ENCODE measurements around the gene POC5.

POC5 gene

DNA sequence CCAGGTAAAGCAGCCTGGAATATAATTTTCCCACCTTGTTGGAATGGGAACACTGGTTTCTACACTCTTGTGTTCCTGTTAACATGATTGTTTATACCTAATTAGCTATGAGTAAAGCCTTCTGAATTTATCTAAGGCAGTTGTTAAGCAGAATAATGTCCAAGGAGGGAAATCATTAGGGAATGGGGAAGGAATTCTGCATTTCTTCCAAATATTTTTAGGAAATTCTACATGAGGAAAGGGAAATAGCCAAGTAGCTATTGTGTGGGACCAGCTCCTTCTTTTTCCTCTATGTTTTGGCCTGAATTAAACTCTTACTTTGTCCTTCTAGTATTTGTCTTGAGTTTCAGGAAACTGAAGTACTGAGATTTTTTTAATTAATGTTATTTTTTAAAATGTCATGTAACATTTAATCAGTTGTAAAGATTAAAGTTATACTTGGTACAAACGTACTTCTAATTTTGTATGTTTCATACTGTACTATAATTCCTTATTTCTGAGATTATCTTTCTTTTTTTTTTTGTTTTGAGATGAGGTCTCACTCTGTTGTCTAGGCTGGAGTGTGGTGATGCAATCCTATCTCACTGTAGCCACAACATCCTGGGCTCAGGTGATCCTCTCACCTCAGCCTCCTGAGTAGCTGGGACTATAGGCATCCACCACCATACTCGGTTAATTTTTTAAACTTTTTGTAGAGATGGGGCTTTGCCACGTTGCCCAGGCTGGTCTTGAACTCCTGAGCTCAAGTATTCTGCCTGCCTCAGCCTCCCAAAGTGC is 77.5 kb downstream of the POC5 start:
- no peak for ATAC-seq
- no peak for TF ChIP-seq ZC3H10 (CRISPR knock-in tag; IDR thresholded peaks at IDR 0.05)
- no peak for TF ChIP-seq ARNTL (CRISPR knock-in tag; IDR thresholded peaks at IDR 0.05; ENCODE audit: borderline replicate concordance, low read depth)

DNA sequence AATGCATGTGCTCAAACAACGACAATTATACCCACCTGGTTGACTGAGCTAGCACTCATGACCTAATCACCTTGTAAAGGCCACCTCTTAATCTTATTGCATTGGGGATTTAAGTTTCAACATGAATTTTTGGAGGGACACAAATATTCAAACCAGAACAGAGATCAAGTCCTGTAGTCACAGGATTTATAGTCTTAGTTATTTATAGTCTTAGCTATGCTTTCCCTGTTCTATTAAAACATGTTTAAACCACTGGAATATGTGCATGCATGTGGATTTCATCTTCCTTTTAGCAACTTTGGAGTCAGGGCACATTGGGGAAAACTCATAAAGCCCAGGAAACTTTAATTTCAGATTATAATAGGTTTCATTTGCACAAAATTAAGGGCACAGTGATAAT is 79.3 kb downstream of the POC5 start:
- ATAC-seq = no peak
- TF ChIP-seq ZFP3 (CRISPR knock-in tag; IDR thresholded peaks at IDR 0.05) (no peak), ZNF8 (CRISPR knock-in tag; IDR thresholded peaks at IDR 0.05) (no peak), ZNF70 (CRISPR knock-in tag; IDR thresholded peaks at IDR 0.05) (no peak), BACH2 (CRISPR knock-in tag; IDR thresholded peaks at IDR 0.05; ENCODE audit: borderline replicate concordance) (no peak), SNAI2 (CRISPR knock-in tag; IDR thresholded peaks at IDR 0.05) (no peak), ZNF565 (CRISPR knock-in tag; conservative IDR thresholded peaks at IDR 0.05; ENCODE audit: low read depth) (no peak), PPARA (CRISPR knock-in tag; IDR thresholded peaks at IDR 0.05; ENCODE audit: borderline replicate concordance) (no peak), GLIS3 (CRISPR knock-in tag; IDR thresholded peaks at IDR 0.05) (no peak), TOX (CRISPR knock-in tag; IDR thresholded peaks at IDR 0.05; ENCODE audit: borderline replicate concordance) (no peak), ZC3H10 (CRISPR knock-in tag; IDR thresholded peaks at IDR 0.05) (no peak), CSDC2 (CRISPR knock-in tag; IDR thresholded peaks at IDR 0.05) (no peak), ARNTL (CRISPR knock-in tag; IDR thresholded peaks at IDR 0.05; ENCODE audit: borderline replicate concordance, low read depth) (no peak), RARB (CRISPR knock-in tag; IDR thresholded peaks at IDR 0.05) (no peak), OSR1 (CRISPR knock-in tag; IDR thresholded peaks at IDR 0.05) (no peak), ZFP30 (CRISPR knock-in tag; IDR thresholded peaks at IDR 0.05) (no peak)
- TF ChIP-seq, protein P1, sequence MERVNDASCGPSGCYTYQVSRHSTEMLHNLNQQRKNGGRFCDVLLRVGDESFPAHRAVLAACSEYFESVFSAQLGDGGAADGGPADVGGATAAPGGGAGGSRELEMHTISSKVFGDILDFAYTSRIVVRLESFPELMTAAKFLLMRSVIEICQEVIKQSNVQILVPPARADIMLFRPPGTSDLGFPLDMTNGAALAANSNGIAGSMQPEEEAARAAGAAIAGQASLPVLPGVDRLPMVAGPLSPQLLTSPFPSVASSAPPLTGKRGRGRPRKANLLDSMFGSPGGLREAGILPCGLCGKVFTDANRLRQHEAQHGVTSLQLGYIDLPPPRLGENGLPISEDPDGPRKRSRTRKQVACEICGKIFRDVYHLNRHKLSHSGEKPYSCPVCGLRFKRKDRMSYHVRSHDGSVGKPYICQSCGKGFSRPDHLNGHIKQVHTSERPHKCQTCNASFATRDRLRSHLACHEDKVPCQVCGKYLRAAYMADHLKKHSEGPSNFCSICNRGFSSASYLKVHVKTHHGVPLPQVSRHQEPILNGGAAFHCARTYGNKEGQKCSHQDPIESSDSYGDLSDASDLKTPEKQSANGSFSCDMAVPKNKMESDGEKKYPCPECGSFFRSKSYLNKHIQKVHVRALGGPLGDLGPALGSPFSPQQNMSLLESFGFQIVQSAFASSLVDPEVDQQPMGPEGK (CRISPR knock-in tag; IDR thresholded peaks at IDR 0.05; ENCODE audit: borderline replicate concordance) = no peak
- TF ChIP-seq, protein P2, sequence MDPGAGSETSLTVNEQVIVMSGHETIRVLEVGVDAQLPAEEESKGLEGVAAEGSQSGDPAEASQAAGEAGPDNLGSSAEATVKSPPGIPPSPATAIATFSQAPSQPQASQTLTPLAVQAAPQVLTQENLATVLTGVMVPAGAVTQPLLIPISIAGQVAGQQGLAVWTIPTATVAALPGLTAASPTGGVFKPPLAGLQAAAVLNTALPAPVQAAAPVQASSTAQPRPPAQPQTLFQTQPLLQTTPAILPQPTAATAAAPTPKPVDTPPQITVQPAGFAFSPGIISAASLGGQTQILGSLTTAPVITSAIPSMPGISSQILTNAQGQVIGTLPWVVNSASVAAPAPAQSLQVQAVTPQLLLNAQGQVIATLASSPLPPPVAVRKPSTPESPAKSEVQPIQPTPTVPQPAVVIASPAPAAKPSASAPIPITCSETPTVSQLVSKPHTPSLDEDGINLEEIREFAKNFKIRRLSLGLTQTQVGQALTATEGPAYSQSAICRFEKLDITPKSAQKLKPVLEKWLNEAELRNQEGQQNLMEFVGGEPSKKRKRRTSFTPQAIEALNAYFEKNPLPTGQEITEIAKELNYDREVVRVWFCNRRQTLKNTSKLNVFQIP (CRISPR knock-in tag; IDR thresholded peaks at IDR 0.05; ENCODE audit: borderline replicate concordance, low read depth) = no peak
- TF ChIP-seq, protein P3, sequence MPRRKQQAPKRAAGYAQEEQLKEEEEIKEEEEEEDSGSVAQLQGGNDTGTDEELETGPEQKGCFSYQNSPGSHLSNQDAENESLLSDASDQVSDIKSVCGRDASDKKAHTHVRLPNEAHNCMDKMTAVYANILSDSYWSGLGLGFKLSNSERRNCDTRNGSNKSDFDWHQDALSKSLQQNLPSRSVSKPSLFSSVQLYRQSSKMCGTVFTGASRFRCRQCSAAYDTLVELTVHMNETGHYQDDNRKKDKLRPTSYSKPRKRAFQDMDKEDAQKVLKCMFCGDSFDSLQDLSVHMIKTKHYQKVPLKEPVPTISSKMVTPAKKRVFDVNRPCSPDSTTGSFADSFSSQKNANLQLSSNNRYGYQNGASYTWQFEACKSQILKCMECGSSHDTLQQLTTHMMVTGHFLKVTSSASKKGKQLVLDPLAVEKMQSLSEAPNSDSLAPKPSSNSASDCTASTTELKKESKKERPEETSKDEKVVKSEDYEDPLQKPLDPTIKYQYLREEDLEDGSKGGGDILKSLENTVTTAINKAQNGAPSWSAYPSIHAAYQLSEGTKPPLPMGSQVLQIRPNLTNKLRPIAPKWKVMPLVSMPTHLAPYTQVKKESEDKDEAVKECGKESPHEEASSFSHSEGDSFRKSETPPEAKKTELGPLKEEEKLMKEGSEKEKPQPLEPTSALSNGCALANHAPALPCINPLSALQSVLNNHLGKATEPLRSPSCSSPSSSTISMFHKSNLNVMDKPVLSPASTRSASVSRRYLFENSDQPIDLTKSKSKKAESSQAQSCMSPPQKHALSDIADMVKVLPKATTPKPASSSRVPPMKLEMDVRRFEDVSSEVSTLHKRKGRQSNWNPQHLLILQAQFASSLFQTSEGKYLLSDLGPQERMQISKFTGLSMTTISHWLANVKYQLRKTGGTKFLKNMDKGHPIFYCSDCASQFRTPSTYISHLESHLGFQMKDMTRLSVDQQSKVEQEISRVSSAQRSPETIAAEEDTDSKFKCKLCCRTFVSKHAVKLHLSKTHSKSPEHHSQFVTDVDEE (CRISPR knock-in tag; IDR thresholded peaks at IDR 0.05) = no peak
- TF ChIP-seq, protein P4, sequence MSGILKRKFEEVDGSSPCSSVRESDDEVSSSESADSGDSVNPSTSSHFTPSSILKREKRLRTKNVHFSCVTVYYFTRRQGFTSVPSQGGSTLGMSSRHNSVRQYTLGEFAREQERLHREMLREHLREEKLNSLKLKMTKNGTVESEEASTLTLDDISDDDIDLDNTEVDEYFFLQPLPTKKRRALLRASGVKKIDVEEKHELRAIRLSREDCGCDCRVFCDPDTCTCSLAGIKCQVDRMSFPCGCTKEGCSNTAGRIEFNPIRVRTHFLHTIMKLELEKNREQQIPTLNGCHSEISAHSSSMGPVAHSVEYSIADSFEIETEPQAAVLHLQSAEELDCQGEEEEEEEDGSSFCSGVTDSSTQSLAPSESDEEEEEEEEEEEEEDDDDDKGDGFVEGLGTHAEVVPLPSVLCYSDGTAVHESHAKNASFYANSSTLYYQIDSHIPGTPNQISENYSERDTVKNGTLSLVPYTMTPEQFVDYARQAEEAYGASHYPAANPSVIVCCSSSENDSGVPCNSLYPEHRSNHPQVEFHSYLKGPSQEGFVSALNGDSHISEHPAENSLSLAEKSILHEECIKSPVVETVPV (CRISPR knock-in tag; IDR thresholded peaks at IDR 0.05) = no peak

DNA sequence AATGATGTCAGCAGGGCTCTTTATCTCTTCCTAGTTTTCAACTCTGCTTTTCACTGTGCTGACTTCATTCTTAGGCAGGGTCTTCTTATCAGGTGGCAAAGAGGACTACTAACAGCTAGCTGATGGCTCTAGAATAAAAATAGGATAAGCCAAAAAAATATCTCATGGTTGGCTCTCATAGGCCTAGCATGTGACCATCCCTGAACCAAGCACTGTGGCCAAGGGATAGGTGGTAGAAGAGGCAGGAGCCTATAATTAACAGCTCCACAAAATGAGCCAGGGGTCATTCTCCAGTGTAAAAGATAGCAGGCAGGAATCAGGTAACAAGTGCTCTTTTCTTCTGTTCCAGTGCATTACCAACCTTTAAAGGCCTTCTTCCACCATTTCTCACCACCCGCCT is 84.9 kb downstream of the POC5 start:
- TF ChIP-seq BACH2 (CRISPR knock-in tag; IDR thresholded peaks at IDR 0.05; ENCODE audit: borderline replicate concordance) (no peak), OSR1 (CRISPR knock-in tag; IDR thresholded peaks at IDR 0.05) (no peak), RARB (CRISPR knock-in tag; IDR thresholded peaks at IDR 0.05) (no peak)
- no peak for ATAC-seq

DNA sequence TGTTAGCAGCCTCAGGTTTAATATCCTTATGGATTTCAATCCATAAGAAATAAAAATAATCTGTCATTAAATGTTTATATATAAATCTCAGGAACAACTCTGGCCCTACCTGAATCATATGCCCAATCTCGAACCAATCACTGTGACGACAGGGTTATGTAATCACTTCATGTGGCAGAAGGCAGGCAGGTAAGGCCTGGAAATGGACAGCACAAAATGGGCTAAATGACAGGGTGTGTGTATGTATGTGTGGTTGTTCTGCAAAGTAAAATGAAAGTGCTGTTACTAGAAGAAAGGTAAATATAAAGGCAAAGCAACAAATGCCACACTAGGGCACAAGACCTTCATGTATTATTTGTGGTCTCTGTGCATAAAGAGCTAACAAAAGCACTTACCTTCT is 86.4 kb downstream of the POC5 start:
- ATAC-seq = no peak
- TF ChIP-seq OSR1 (CRISPR knock-in tag; IDR thresholded peaks at IDR 0.05) = no peak

Measured in SK-N-SH treated with all-trans-retinoic acid at 6 μM for 48 hours (cell line).